ENCODE data around the gene ZNF235.

DNA sequence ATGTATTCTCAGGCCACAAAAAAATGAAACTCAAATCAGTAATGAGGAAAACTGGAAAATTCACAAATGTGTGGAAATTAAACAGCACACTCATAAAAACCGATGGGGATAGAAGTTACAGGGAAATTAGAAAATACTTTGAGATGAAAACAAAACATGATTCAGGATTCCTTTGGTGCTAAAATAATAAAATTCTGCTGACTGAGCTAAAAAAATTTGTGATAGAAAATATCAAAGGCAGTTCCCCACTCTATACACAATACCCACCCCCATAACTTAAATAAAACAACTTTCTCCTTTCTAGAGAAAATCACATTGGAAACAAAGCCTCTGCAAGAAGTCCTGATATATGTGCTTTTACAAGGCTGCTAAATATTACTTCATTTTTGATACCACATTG is 46.7 kb downstream of the ZNF235 start:
- TF ChIP-seq, protein P1, sequence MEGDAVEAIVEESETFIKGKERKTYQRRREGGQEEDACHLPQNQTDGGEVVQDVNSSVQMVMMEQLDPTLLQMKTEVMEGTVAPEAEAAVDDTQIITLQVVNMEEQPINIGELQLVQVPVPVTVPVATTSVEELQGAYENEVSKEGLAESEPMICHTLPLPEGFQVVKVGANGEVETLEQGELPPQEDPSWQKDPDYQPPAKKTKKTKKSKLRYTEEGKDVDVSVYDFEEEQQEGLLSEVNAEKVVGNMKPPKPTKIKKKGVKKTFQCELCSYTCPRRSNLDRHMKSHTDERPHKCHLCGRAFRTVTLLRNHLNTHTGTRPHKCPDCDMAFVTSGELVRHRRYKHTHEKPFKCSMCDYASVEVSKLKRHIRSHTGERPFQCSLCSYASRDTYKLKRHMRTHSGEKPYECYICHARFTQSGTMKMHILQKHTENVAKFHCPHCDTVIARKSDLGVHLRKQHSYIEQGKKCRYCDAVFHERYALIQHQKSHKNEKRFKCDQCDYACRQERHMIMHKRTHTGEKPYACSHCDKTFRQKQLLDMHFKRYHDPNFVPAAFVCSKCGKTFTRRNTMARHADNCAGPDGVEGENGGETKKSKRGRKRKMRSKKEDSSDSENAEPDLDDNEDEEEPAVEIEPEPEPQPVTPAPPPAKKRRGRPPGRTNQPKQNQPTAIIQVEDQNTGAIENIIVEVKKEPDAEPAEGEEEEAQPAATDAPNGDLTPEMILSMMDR (IDR thresholded peaks at IDR 0.05; ENCODE audit: extremely low read depth in 1 of 2, insufficient read depth in 1 of 2, low read depth in 1 of 2, low read length in 2 of 2) = no peak
- TF ChIP-seq, protein P2, sequence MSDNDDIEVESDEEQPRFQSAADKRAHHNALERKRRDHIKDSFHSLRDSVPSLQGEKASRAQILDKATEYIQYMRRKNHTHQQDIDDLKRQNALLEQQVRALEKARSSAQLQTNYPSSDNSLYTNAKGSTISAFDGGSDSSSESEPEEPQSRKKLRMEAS (IDR thresholded peaks at IDR 0.05; ENCODE audit: insufficient read depth, insufficient read length) = no peak

Data from endothelial cell of umbilical vein (primary cell).